Bladder microvascular endothelial cell (primary cell): ENCODE measurements around the gene SNAP47. TPM values are rescaled to one million over a fixed set of nuclear protein-coding genes. Genes with fewer than 3 reads are reported as not detected.

Experiments used
- total RNA-seq: library from RNA; depleted of rRNA; stranded (reverse); fragments of >200 nt; gene quantifications from 2 replicates; pipeline ENCODE4 v1.2.3, GENCODE V29; 2014

The SNAP47 gene, protein sequence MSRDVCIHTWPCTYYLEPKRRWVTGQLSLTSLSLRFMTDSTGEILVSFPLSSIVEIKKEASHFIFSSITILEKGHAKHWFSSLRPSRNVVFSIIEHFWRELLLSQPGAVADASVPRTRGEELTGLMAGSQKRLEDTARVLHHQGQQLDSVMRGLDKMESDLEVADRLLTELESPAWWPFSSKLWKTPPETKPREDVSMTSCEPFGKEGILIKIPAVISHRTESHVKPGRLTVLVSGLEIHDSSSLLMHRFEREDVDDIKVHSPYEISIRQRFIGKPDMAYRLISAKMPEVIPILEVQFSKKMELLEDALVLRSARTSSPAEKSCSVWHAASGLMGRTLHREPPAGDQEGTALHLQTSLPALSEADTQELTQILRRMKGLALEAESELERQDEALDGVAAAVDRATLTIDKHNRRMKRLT
- 31.1 and 40.2 TPM in 2 replicates for total RNA-seq

DNA sequence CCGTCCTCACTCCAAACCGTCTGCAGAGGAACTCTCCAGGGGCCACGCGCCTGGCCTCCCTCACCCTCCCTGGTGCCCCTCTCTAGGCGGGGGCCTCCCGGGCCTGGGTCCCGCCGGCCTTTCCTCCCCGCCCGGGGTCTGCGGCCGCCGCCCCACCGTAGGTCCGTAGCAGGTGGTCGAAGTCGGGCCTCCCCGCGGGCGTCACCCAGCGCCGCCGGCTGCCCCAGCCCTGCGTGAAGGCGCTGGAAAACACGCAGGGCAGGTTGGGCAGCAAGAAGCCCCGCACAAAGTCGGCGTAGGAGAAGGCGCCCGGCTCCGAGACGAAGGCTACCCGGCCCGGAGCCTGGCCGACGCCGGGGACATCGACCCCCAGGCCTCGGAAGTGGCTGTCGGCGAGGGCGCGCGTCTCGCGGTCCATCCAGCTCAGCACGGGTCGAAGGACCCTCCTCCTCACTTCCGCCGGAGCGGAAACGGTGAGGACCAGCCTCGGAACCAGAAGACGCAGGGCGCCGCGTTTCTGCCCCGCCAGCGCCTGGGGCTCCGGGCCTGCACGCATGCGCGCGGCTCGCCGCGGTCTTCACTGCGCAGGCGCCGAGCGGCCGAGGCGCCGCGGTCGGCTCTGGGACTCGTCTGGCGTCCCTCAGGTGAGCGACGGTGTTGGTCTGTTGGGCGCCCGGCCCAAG lies at the start of gene SNAP47, which contains the start of gene JMJD4:
TSS of gene SNAP47 (plus strand) at position 580 of the 683 bp plus-strand sequence. CDS start 12,302 bp downstream, outside the sequence.
TSS of gene JMJD4 (minus strand) at position 447 of the 683 bp plus-strand sequence. CDS start at position 418, 29 bp downstream.

DNA sequence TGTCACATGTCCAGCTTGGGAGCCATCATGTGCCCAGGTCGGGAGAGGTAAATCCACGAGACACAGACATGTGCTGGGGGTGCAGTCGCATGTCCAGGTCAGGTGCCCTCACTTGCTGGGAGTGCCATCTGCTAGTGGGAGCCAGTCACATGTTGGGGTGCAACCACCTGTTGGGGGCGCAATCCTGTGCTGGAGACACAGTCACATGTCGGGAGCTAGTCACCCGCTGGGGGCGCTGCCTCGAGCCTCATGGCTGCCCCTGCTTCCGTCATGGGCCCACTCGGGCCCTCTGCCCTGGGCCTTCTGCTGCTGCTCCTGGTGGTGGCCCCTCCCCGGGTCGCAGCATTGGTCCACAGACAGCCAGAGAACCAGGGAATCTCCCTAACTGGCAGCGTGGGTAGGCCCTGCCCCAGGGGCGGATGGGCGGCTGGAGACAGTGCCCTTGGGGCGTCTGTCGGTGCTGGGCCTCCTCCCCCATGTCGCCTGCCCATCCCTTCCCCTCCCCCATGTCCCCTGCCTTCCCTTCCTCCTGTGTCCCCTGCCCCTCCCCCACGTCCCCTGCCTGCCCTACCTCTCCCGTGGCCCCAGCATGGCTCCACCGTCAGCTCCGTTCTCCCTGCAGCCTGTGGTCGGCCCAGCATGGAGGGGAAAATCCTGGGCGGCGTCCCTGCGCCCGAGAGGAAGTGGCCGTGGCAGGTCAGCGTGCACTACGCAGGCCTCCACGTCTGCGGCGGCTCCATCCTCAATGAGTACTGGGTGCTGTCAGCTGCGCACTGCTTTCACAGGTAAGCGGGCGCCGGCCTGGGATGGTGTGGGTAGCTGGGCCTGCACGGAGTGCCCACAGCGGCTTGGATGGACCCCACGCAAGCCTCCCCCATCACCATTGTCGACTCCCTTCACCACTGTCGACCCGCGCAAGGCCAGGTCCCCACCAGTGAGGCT lies 80.5 kb downstream of the SNAP47 start, which contains the start of gene PRSS38:
TSS of gene PRSS38 (plus strand) at position 208 of the 942 bp plus-strand sequence. CDS start at position 250, 42 bp downstream.

Other genes starting within 250 kb of the SNAP47 start
- 4.7 and 18.2 TPM in 2 replicates for gene ZNF678, start 171.9 kb upstream of the SNAP47 start, total RNA-seq
- gene JMJD4, start 133 bp upstream of the SNAP47 start, total RNA-seq, result 15.7 and 29.5 TPM in 2 replicates
- gene PRSS38, start 80.2 kb downstream of the SNAP47 start, total RNA-seq, result not detected in 2 replicates
- gene WNT9A, start 212.5 kb downstream of the SNAP47 start, total RNA-seq, result 0.97 and 1.7 TPM in 2 replicates